Measurements from ENCODE around the gene CDC42BPA.

DNA sequence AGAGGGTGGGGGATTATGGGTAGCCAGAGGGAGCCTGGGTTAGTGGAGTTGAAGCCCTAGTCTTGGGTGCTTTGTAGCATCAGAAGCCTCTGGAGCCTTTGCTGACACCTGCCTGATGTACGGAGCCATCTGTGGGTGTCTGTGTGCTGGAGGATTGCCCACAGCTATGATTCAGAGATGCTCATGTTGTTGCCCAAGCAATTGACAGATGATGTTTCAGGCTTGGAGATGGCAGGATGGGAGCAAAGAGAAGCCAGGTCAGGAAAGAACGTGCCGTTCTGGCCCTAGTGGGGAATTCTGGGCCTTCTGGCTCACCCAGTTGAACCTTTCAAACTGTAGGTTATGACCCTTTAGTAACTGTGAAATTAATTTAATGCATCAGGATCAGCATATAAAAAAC is 350.6 kb downstream of the CDC42BPA start:
- TF ChIP-seq, protein P1, sequence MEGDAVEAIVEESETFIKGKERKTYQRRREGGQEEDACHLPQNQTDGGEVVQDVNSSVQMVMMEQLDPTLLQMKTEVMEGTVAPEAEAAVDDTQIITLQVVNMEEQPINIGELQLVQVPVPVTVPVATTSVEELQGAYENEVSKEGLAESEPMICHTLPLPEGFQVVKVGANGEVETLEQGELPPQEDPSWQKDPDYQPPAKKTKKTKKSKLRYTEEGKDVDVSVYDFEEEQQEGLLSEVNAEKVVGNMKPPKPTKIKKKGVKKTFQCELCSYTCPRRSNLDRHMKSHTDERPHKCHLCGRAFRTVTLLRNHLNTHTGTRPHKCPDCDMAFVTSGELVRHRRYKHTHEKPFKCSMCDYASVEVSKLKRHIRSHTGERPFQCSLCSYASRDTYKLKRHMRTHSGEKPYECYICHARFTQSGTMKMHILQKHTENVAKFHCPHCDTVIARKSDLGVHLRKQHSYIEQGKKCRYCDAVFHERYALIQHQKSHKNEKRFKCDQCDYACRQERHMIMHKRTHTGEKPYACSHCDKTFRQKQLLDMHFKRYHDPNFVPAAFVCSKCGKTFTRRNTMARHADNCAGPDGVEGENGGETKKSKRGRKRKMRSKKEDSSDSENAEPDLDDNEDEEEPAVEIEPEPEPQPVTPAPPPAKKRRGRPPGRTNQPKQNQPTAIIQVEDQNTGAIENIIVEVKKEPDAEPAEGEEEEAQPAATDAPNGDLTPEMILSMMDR (conservative IDR thresholded peaks at IDR 0.05; ENCODE audit: low read depth, low read length): no peak
- no peak for TF ChIP-seq EZH2phosphoT487 (IDR thresholded peaks at IDR 0.05; ENCODE audit: borderline replicate concordance, low read length)
- TF ChIP-seq EZH2 (IDR thresholded peaks at IDR 0.05; ENCODE audit: low read length, unreplicated experiment): no peak
